Limb (tissue), 2 donors: Measurements from ENCODE around the gene GSK3A.

ENCODE experiments used
- DNase-seq, 2 donors: peaks; one replicate each; pipeline ENCODE4 v3.0.0-alpha.2; 2016; ENCODE audit errors: extremely low spot score in 2 of 2

The GSK3A gene

GRCh38 chr19:42228641-42229040 is 13.8 kb downstream of the GSK3A start:
- no peak for DNase-seq

DNA sequence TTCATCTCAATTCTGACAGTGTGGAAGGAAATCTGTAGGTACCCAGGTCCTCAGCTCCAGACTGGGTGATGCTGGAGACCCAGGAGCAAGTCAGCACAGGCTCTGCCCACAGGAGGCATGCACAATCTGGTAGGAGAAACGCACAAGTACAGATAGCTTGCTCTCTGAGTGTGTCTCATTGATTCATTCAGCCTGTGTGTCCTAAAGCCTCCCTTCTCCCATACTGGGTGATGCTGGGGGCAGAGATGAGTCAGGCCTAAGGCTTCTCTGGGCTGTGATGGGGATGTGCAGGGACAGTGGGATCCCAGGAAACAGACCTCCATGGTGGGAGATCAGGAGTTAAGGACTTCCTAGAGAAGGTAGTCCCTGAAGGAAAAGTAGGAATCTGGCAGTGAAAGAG is 15.5 kb downstream of the GSK3A start:
- DNase-seq, result no peak

DNA sequence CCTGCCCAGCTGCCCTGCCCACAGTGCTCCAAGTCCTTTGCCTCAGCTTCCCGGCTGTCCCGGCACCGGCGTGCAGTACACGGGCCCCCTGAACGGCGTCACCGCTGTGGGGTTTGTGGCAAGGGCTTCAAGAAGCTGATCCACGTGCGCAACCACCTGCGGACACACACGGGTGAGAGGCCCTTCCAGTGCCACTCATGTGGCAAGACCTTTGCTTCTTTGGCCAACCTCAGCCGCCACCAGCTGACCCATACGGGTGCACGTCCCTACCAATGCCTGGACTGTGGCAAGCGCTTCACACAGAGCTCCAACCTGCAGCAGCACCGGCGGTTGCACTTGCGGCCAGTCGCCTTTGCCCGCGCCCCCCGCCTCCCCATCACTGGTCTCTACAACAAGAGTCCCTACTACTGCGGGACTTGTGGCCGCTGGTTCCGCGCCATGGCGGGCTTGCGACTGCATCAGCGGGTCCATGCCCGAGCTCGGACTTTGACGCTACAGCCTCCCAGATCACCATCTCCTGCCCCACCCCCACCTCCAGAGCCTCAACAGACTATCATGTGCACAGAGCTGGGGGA is 16.6 kb downstream of the GSK3A start:
- no peak for DNase-seq

DNA sequence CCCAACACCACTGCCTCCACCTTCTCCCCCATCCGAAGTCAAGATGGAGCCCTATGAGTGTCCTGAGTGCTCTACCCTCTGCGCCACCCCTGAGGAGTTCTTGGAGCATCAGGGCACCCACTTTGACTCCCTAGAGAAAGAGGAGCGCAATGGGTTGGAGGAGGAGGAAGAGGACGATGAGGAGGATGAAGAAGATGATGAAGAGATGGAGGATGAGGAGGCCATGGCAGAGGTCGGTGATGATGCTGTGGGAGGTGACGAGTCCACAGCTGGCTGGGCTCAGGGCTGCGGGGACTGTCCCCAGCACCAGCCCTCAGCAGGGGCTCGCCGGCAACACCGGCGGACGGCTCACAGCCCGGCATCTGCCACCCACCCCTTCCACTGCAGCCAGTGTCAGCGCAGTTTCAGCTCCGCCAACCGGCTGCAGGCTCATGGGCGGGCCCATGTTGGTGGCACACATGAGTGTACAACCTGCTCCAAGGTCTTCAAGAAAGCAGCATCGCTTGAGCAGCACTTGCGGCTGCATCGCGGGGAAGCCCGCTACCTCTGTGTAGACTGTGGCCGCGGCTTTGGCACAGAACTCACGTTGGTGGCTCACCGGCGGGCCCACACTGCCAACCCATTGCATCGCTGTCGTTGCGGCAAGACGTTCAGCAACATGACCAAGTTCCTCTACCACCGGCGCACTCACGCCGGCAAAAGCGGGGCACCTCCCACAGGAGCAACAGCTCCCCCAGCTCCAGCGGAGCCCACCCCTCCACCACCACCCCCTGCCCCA is 17.3 kb downstream of the GSK3A start:
- DNase-seq, result no peak

DNA sequence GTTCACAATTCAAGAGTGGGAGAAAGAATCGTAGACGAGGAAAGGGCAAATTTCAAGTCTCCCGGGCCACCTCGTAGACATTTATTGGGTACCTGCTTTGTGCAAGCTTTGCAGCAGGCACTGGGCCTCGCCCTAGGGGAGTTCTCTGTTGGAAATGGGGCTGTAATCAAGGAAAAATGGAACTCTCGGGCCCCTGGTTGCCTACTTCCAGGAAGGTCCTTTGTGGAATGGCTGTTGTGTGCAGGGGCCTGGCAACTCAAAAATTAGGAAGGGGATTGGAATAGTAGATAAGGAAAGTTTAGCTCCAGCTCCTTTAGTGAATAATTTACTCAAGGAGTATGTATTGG is 21.7 kb downstream of the GSK3A start:
- DNase-seq, result no peak

DNA sequence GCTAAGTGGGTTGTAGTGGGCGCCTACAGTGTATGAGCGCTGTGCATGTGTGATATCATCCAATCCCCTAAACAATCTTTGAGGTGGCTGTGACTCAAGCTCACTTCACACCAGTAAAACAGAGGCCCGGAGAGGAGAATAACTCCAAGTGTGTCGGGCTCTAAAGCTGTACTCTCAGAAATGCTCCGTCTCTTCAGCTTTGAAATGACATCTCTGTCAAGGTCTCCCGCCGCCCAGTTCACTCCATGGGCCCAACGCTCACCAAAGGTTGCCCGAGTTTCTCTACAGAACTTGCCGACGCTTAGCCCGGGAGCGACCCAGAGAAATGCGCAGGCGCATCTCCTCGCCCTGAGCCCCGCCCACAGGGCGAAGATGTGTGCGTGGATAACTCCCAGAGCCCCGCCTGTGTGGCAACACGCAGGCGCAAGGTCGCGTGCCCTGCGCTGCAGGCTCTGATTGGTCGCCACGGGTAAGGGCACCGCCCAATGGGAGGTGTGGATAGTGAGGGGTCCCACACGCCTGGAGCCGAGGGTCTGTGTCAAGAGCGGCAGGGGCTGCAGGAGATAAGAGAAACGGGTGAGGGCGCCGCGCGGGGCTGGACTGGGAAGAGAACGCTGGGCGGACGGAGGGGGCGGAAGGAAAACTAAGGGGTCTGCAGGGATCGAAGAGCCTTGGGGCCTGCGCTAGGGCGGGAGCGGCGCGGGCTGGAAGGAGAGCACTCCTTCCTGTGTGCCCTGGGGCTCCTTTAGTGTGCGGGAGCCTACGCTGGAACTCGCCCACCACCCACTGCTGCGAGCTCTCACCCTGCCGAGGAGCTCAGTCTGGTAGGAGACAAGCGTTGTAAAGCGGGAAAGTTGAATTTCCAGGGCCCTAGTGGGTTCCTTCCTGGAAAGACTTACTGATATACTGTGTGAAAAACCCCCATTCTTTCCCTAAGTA is 22.3 kb downstream of the GSK3A start, which contains the start of gene ZNF526:
Gene ZNF526 (plus strand): TSS at position 501 of the 939 bp plus-strand sequence. CDS start 4,092 bp downstream, outside the sequence.
- peak; percentile 97 to 98 for DNase-seq

DNA sequence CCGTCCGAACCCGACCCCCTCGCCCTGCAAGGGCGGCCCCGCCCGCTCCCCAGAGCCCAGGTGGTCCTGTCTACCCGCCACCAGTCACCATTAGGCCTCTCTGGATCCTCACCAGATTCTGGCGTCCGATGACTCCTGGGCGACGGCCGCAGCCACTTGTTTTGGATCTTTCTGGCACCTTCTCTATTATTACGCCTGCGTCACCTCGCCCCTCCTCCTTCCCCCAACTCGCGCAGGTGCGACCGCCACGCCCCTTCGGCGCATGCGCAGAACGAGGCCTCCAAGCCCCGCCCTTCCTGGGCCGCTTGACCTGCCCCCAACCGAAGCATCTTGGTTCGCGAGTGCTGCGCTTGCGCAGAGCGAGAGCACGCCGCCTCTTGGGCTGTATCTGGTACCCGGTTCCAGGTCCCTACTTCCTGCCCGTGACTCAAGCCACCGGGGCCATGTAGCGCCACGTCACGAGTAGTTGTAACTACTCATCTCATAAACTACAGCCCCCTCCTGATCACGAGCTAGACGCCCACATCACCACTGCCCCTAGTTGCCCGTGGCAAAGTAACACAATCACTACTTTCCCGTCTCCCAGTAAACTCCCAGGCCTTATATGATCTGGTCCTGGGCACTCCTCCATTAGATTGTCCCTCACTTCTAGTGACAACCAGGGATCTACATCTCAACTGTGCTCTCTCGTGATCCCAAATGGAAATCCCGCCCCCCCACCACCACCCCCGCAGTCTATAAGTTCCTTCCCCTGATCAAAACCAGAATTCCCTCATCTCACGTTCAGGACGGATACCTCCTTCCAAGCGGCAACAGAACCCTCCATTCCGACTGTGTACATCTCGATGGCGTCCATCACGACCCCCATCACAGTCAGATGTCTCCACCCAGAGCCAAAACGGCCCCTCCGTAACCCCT is 24.6 kb downstream of the GSK3A start, which contains the start of gene DEDD2:
Gene DEDD2 (minus strand): TSS at position 158 of the 918 bp plus-strand sequence. CDS start 670 bp downstream, outside the sequence.
- peak; percentile 93 to 98 for DNase-seq

DNA sequence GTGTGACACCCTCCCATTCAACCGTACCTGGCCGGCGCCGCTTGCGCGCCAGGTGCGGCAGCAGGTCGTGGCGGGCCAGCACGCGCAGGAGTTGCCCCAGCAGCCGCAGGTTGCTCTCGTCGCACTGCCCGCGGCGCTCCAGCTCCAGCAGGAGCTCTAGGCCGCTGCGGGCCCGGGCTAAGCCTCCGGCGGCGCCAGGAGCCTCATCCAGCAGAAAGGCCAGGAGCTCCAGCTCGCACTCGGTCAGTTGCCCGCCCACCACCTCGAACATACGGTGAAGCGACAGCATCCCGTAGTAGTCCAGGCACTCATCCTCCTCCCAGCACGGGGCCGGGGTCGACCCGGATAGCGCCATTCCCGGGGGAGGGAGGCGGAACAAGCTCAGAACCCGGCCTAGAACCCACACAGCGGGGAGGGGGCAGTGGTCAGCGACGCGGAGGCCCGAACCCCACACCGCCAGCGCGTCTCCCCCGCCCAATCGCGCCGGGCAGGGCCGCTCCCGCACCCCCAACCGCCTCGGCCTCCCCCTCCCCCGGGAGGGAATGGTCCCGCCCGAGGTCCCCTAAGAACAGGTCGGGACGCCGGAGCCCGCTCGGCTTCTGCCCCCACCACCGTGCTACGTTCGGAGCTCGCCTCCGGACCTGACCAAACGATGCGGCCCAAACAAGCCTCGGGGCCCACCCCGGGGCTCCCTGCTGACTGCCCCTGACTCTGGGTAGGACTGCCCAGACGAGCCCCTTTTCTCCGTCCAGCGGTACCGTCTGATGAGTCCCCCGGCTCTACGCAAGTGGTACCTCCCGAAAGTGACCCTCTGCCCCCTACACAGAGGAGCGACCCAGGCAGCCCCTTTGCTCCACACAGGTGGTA is 25.5 kb downstream of the GSK3A start:
- peak in 1 of 2 donors; percentile 71 for DNase-seq

GRCh38 chr19:42214810-42215485 is 27.5 kb downstream of the GSK3A start:
- no peak for DNase-seq

DNA sequence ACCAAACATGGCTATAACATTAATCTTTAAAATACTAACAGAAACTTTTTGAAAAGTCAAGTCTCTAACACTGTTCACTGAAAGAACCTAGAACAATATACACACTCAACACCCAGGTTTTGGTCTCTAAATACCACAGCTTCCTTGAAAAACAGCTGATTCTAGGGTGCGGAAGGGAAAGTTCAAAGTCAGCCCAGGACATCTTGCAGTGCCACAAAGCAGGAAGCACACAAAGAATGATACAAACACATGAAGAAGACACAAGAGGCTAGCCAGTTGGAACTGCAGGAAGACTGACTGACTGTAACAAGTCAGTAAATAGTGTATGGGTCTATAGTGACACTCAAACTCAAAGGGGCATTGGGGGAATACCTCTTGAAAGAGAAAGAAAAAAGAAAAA is 29.5 kb downstream of the GSK3A start:
- DNase-seq, result no peak

DNA sequence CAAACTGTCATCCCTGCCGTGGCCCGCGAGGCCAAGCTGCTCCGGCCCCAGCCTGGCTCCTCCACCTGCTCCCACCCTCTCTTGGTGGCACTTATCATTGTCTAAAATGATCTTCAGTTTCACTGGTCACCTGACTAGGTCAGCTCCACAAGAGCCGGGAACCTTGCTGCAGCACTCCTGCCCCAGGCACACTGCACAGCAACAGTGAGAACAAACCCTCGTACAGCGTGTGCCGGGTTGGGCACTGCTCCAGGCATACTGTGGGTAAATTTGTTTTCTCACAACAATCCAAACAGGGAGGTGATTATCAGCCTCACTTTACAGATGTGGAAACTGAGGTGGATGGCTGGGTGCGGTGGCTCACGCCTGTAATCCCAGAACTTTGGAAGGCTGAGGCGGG is 33.8 kb downstream of the GSK3A start:
- no peak for DNase-seq

DNA sequence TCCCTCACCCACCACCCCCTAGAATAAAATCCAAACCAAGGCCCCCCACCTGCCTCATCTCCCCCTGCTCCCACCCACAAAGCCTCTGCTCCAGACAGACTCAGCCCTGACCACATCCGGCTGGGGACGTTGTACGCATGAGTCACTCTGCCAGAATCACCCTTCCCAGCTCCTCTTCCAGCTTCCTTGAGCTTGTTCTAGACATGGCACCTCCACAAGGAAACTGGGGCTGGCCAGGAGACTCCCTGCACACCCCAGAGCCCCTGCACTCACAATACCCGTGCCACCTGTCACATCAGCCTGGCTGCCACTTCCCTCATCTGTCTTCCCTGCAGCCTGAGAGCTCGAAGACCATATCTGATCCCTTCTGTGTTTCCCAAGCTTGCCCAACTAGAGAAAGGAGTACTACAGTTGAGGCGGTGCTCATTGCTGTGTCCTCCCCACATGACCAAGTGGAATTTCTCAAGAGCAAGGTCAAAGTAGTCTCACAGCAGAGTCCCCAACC is 34.6 kb downstream of the GSK3A start:
- DNase-seq, result no peak

- DNase-seq, result no peak
Observed at GRCh38 chr19:42206871-42207755, 35.3 kb downstream of the GSK3A start.

GRCh38 chr19:42204664-42205063 is 37.7 kb downstream of the GSK3A start:
- no peak for DNase-seq

- no peak for DNase-seq
Observed at GRCh38 chr19:42203700-42204099, 38.7 kb downstream of the GSK3A start.

DNA sequence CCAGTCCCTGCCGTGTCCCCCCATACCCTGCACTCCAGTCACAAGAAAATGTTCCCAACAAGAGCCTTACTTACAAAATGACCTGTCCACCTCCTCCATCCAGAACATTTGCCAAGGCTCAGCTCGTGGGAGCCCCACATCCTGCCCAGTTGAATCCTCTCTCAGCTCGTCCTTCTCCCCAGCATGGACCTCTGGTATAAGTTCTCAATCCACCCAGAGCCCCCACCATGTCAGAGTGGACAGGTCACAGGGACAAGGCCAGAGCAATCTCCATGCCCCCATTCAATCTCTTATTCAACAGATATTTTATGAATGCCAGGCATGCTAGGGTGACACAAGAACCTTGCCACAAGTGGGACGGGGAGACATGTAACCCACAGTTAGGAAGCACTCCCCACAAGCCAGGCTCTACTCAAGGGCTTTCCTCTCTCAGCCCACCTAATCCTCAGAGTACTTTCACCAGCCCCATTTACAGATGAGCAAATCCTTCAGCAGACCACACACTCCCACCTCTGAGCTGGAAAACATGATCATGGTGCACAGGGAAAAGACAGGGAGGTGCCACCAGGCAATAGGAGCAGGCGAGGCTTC is 40.0 kb downstream of the GSK3A start:
- no peak for DNase-seq

GRCh38 chr19:42201489-42202289 is 40.7 kb downstream of the GSK3A start:
- no peak for DNase-seq
